Effector CD4-positive, alpha-beta T cell (primary cell): ENCODE data around the gene ULBP2.
"Not testable (repeated sequence)": the region's sequence is repeated elsewhere in the genome, so short reads cannot be mapped to it uniquely, and the experiment has no call there.

Experiments used
- DNase-seq: peaks from one replicate; pipeline ENCODE4 v3.0.0-alpha.2; 2020
- total RNA-seq: gene quantifications from one replicate; lab custom pipeline; 2026; lab: John Stamatoyannopoulos, UW

Gene ULBP2
- 4.3 reads per million, percentile 17 among the genes with 10 or more reads in this experiment for total RNA-seq

GRCh38 chr6:149941583-149942460, at the start of gene ULBP2:
Gene ULBP2, plus strand, starts transcription at chr6:149942014. Its CDS starts 59 bp downstream, at chr6:149942073.
- peak; percentile 90 for DNase-seq

GRCh38 chr6:149895048-149895590, 46.7 kb upstream of the ULBP2 start:
- DNase-seq, result no peak

- peak; percentile 8 for DNase-seq
Observed at GRCh38 chr6:149895833-149896271, 46.0 kb upstream of the ULBP2 start.

- no peak for DNase-seq
Observed at GRCh38 chr6:149896491-149896890, 45.3 kb upstream of the ULBP2 start.

GRCh38 chr6:149897015-149897697, 44.7 kb upstream of the ULBP2 start:
- no peak for DNase-seq

GRCh38 chr6:149897855-149898744, 43.7 kb upstream of the ULBP2 start, which contains the start of gene RAET1E:
Gene RAET1E, minus strand, starts transcription at chr6:149898113. Its CDS starts 7,212 bp downstream, at chr6:149890901.
- DNase-seq, result no peak

GRCh38 chr6:149898966-149899365, 42.8 kb upstream of the ULBP2 start:
- no peak for DNase-seq

- no peak for DNase-seq
Observed at GRCh38 chr6:149899486-149899885, 42.3 kb upstream of the ULBP2 start.

- DNase-seq, result no peak
Observed at GRCh38 chr6:149899926-149900619, 41.7 kb upstream of the ULBP2 start.

- DNase-seq, result no peak
Observed at GRCh38 chr6:149900620-149901443, 41.0 kb upstream of the ULBP2 start.

- no peak for DNase-seq
Observed at GRCh38 chr6:149901444-149902140, 40.2 kb upstream of the ULBP2 start.

- no peak for DNase-seq
Observed at GRCh38 chr6:149903938-149904611, 37.7 kb upstream of the ULBP2 start.

GRCh38 chr6:149904661-149905370, 37.0 kb upstream of the ULBP2 start:
- DNase-seq, result no peak

GRCh38 chr6:149905371-149905910, 36.4 kb upstream of the ULBP2 start:
- DNase-seq, result no peak

- no peak for DNase-seq
Observed at GRCh38 chr6:149905911-149906371, 35.9 kb upstream of the ULBP2 start.

GRCh38 chr6:149906405-149906804, 35.4 kb upstream of the ULBP2 start:
- DNase-seq, result no peak

GRCh38 chr6:149907317-149907716, 34.5 kb upstream of the ULBP2 start:
- no peak for DNase-seq

GRCh38 chr6:149908480-149908879, 33.3 kb upstream of the ULBP2 start:
- DNase-seq, result not testable (repeated sequence)
